OCI-LY1 (cell line): ENCODE measurements around the gene SPPL3.
"Not testable (repeated sequence)": the region's sequence is repeated elsewhere in the genome, so short reads cannot be mapped to it uniquely, and the experiment has no call there.

Experiments used
- H2AFZ ChIP-seq: fragments of 200-600 bp; sonication (generic), shearing (Covaris generic); 2 replicates; pipeline ENCODE4 v1.6.0; 2014; ENCODE audit warnings: antibody characterized with exemption, mild to moderate bottlenecking, low read length
- H3F3A ChIP-seq: fragments of 200-600 bp; sonication (generic), shearing (Covaris generic); 2 replicates; pipeline ENCODE4 v1.6.0; 2014; ENCODE audit warnings: mild to moderate bottlenecking, antibody characterized with exemption, low read length, moderate library complexity; ENCODE audit not compliant: insufficient read depth
- H3K27ac ChIP-seq: fragments of 200-600 bp; sonication (generic); 2 replicates; pipeline ENCODE4 v1.5.1; 2014; ENCODE audit warnings: low read length, mixed run types, mild to moderate bottlenecking, low read depth; ENCODE audit not compliant: poor library complexity, severe bottlenecking
- H3K27me3 ChIP-seq: fragments of 200-600 bp; sonication (generic); 2 replicates; pipeline ENCODE4 v1.6.0; 2014; ENCODE audit warnings: antibody characterized with exemption, mild to moderate bottlenecking, low read length, moderate library complexity; ENCODE audit not compliant: insufficient read depth
- H3K36me3 ChIP-seq: fragments of 200-600 bp; sonication (generic); 2 replicates; pipeline ENCODE4 v1.6.1; 2014; ENCODE audit warnings: mild to moderate bottlenecking, antibody characterized with exemption, low read length, moderate library complexity, mixed read lengths; ENCODE audit not compliant: insufficient read depth
- H3K4me1 ChIP-seq: fragments of 200-600 bp; sonication (generic); 2 replicates; pipeline ENCODE4 v1.5.1; 2014; ENCODE audit warnings: mild to moderate bottlenecking, low read length, moderate library complexity; ENCODE audit not compliant: insufficient read depth, severe bottlenecking
- H3K4me2 ChIP-seq: fragments of 200-600 bp; sonication (generic), shearing (Covaris generic); 2 replicates; pipeline ENCODE4 v1.6.1; 2014; ENCODE audit warnings: low read length
- H3K4me3 ChIP-seq: fragments of 200-600 bp; sonication (generic); 2 replicates; pipeline ENCODE4 v1.5.1; 2014; ENCODE audit warnings: low read length, low read depth, mild to moderate bottlenecking, mixed read lengths; ENCODE audit not compliant: poor library complexity, severe bottlenecking
- H3K79me2 ChIP-seq: fragments of 200-600 bp; shearing (Covaris generic); 2 replicates; pipeline ENCODE4 v1.6.1; 2016; ENCODE audit warnings: mixed run types, low read length, mixed read lengths; ENCODE audit not compliant: insufficient read depth
- H3K9ac ChIP-seq: fragments of 200-600 bp; sonication (generic), shearing (Covaris generic); 2 replicates; pipeline ENCODE4 v1.6.1; 2014; ENCODE audit warnings: mild to moderate bottlenecking, low read length, mixed read lengths
- H3K9me2 ChIP-seq: fragments of 200-600 bp; sonication (generic), shearing (Covaris generic); 2 replicates; pipeline ENCODE4 v1.6.1; 2014; ENCODE audit warnings: low read depth, mild to moderate bottlenecking, low read length, mixed read lengths
- H3K9me3 ChIP-seq: fragments of 200-600 bp; shearing (Covaris generic); 2 replicates; pipeline ENCODE4 v1.6.1; 2014; ENCODE audit warnings: low read length, mixed read lengths
- H4K20me1 ChIP-seq: fragments of 200-600 bp; sonication (generic), shearing (Covaris generic); 2 replicates; pipeline ENCODE4 v1.6.0; 2016; ENCODE audit warnings: mild to moderate bottlenecking, low read length; ENCODE audit not compliant: insufficient read depth
- EZH2 ChIP-seq: fragments of 200-600 bp; sonication (generic), shearing (Covaris generic); IDR thresholded peaks from 2 replicates; pipeline ENCODE4 v1.8.0; 2017; ENCODE audit warnings: borderline replicate concordance, mixed run types, mild to moderate bottlenecking, antibody characterized with exemption, low read length, moderate library complexity, mixed read lengths
- TF ChIP-seq, protein P1 (sequence below): fragments of 200-600 bp; sonication (generic), shearing (Covaris generic); IDR thresholded peaks from 2 replicates; pipeline ENCODE4 v1.5.1; 2017; ENCODE audit warnings: mild to moderate bottlenecking, antibody characterized with exemption, low read length, moderate library complexity, mixed read lengths

The SPPL3 gene

DNA sequence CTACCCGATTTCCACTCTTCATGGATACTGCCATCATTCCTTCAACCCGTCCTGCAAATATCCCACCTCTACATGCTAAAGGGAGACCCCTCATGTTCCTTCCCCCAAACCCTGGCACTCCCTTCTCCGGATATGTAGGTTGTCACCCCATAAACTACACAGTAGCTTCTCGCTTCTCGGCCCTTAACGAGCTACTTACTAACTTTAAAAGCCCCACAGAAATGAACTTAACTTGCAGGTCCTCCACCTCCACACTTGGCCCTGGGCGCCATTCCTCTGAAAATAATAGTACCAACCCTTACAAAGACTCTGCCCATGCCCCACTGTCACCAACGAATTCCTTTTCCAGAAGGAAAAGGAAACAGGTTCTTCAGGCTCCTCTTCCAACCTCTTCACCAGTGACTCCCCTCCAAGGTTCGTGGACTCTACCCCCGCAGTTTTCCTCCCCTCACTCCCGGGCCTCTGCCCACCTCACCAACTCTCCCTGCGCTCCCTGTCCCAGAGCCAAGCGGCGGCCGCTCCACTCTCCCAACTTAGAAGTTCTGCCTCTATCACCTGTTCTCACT is 1.2 kb downstream of the SPPL3 start:
- no peaks in the 10 kb centered on the region for H4K20me1 ChIP-seq
- peak overlapping the region; percentile 98 for H3K4me2 ChIP-seq
- H3K79me2 ChIP-seq, result peaks cover 54% of the 10 kb centered on the region
- no peaks in the 10 kb centered on the region for H3K9me2 ChIP-seq
- no peak for TF ChIP-seq EZH2
- TF ChIP-seq, protein P1, sequence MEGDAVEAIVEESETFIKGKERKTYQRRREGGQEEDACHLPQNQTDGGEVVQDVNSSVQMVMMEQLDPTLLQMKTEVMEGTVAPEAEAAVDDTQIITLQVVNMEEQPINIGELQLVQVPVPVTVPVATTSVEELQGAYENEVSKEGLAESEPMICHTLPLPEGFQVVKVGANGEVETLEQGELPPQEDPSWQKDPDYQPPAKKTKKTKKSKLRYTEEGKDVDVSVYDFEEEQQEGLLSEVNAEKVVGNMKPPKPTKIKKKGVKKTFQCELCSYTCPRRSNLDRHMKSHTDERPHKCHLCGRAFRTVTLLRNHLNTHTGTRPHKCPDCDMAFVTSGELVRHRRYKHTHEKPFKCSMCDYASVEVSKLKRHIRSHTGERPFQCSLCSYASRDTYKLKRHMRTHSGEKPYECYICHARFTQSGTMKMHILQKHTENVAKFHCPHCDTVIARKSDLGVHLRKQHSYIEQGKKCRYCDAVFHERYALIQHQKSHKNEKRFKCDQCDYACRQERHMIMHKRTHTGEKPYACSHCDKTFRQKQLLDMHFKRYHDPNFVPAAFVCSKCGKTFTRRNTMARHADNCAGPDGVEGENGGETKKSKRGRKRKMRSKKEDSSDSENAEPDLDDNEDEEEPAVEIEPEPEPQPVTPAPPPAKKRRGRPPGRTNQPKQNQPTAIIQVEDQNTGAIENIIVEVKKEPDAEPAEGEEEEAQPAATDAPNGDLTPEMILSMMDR, result no peak
- H3K4me3 ChIP-seq, result peak overlapping the region; percentile 78
- H3K27ac ChIP-seq, result peak overlapping the region; percentile 46
- peak overlapping the region; percentile 92 for H3K9ac ChIP-seq
- H2AFZ ChIP-seq, result no peak overlapping the region
- peaks cover 33% of the 10 kb centered on the region for H3K4me1 ChIP-seq
- no peaks in the 10 kb centered on the region for H3F3A ChIP-seq
- peaks cover 18% of the 10 kb centered on the region for H3K36me3 ChIP-seq
- no peaks in the 10 kb centered on the region for H3K27me3 ChIP-seq
- no peaks in the 10 kb centered on the region for H3K9me3 ChIP-seq

DNA sequence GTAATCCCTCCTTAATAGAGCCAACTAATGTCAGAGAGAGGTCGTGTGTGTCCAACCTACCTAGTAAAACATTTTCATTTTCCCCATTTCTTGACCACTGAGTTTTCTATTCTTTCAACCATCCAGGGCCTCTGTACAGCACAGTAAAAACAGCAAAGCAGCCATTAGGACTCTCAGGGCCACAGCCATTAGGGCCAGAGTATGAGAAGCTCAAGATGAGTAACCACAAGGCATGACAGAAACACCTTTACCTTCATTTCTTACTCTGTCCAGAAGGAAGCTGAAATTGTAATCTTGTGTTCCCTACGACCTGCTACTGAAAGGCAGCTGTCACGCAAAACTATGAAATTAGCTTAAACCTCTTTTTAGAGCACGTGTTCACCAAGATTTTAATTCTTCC is 2.3 kb downstream of the SPPL3 start:
- Histone ChIP-seq H4K20me1 (no peaks in the 10 kb centered on the region), H3K9me3 (no peaks in the 10 kb centered on the region), H3K79me2 (peaks cover 62% of the 10 kb centered on the region), H3K27me3 (no peaks in the 10 kb centered on the region), H3K4me3 (peak overlapping the region; percentile 78), H3K9me2 (no peaks in the 10 kb centered on the region), H2AFZ (no peak overlapping the region), H3K27ac (peak overlapping the region; percentile 46), H3K36me3 (peaks cover 18% of the 10 kb centered on the region), H3K9ac (peak overlapping the region; percentile 92; the same call in 1 of the 2 replicates), H3K4me2 (peak overlapping the region; percentile 98), H3K4me1 (peaks cover 38% of the 10 kb centered on the region), H3F3A (no peaks in the 10 kb centered on the region)
- TF ChIP-seq, protein P1, result no peak
- no peak for TF ChIP-seq EZH2

DNA sequence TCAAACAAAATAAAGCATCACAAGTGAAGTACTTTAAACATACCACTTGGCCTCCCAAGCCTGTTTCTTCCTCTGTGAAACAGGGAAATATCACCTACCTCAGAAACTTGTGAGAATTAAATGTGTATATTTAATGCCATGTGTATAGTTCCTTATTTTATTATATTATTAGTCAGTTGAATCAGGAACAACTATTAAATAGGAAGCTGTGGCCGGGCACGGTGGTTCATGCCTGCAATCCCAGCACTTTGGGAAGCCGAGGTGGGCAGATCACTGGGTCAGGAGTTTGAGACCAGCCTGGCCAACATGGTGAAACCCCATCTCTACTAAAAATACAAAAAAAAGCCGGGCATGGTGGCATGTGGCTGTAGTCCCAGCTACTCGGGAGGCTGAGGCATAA is 3.1 kb downstream of the SPPL3 start:
- peaks cover 18% of the 10 kb centered on the region for H3K36me3 ChIP-seq
- H2AFZ ChIP-seq, H3K9ac ChIP-seq, H3K9me3 ChIP-seq, H3K27ac ChIP-seq, H4K20me1 ChIP-seq, H3K27me3 ChIP-seq, H3F3A ChIP-seq, H3K9me2 ChIP-seq, H3K4me2 ChIP-seq, H3K4me3 ChIP-seq: not testable (repeated sequence)
- peaks cover 44% of the 10 kb centered on the region for H3K4me1 ChIP-seq
- H3K79me2 ChIP-seq, result peaks cover 70% of the 10 kb centered on the region

DNA sequence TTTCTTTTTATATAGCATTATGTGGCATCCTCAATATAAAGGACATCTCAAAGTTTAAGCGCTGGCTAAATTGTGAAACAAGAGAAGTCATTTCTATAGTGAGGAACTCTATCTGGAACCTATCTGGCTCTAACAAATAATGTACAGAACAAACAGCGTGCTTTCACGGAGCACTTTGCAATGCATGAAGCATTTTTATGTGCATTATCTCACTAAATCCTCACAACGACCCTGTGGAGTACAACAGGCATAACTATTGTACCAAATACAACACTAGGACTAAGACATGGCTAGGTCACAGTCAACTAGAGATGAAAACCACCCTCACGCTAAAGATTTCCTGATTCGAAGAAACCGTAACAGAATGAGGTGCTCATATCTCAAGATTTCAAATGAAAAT is 8.6 kb downstream of the SPPL3 start:
- Histone ChIP-seq H3K4me1 (peaks cover 39% of the 10 kb centered on the region), H3K4me3 (no peak overlapping the region), H3F3A (no peaks in the 10 kb centered on the region), H3K36me3 (peaks cover 24% of the 10 kb centered on the region), H3K79me2 (peaks cover 76% of the 10 kb centered on the region), H3K27ac (no peak overlapping the region), H3K9me3 (no peaks in the 10 kb centered on the region), H3K9me2 (no peaks in the 10 kb centered on the region), H2AFZ (no peak overlapping the region), H4K20me1 (no peaks in the 10 kb centered on the region), H3K27me3 (no peaks in the 10 kb centered on the region), H3K4me2 (no peak overlapping the region), H3K9ac (no peak overlapping the region)
- TF ChIP-seq, protein P1, result no peak
- no peak for TF ChIP-seq EZH2
